GM12875 (cell line): ENCODE measurements around the gene TTLL11.

Experiments
- H3K4me3 ChIP-seq: one replicate; pipeline ENCODE4 v1.5.1; 2011; ENCODE audit warnings: low read depth, low read length, control low read depth
- TF ChIP-seq, protein P1 (sequence below): IDR thresholded peaks from 2 replicates; pipeline ENCODE4 v1.5.1; 2011; ENCODE audit warnings: low read depth, mild to moderate bottlenecking, control low read depth, inconsistent platforms, low read length, moderate library complexity, borderline replicate concordance; ENCODE audit not compliant: insufficient read depth

Gene TTLL11

DNA sequence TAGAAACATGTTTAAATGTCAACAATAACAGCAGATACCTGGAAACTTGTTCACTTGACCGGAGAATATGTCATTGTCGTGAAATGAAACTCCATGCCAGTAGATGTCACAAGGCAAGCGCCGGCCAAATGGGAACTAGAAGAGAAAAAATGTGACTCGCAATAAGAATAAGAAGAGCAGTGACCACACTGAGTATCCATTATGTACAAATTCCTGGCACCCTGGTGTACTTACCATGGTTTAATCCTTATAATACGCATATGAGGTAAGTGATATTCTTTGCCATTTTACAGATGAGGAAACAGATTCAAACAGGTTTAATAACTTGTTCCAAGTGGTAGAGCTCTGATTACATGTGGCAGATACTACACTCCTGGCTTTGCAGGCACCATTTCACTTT is 53.9 kb downstream of the TTLL11 start:
- TF ChIP-seq, protein P1, sequence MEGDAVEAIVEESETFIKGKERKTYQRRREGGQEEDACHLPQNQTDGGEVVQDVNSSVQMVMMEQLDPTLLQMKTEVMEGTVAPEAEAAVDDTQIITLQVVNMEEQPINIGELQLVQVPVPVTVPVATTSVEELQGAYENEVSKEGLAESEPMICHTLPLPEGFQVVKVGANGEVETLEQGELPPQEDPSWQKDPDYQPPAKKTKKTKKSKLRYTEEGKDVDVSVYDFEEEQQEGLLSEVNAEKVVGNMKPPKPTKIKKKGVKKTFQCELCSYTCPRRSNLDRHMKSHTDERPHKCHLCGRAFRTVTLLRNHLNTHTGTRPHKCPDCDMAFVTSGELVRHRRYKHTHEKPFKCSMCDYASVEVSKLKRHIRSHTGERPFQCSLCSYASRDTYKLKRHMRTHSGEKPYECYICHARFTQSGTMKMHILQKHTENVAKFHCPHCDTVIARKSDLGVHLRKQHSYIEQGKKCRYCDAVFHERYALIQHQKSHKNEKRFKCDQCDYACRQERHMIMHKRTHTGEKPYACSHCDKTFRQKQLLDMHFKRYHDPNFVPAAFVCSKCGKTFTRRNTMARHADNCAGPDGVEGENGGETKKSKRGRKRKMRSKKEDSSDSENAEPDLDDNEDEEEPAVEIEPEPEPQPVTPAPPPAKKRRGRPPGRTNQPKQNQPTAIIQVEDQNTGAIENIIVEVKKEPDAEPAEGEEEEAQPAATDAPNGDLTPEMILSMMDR: no peak

DNA sequence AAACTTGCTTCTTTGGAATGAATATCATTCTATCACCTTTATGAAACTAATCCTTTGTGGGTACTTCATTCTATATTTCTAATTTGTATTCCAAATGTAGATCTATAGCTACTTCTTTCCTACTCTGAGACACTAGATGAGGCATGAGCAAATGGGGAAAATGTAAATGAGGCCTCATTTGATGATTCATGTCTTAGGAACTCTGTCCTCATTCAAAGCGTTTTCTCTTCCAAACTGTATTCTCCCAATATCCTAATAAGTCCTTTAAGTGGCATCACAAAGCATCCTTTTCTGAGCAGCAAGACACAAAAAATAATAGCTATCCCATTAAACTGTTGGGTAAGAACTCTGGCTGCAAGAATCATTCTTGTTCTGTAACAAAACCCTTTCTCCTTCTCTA is 56.1 kb downstream of the TTLL11 start:
- no peak overlapping the region for H3K4me3 ChIP-seq
- TF ChIP-seq, protein P1: no peak

More for the DNA sequence above, 53.9 kb downstream of the TTLL11 start:
- H3K4me3 ChIP-seq: no peak overlapping the region

DNA sequence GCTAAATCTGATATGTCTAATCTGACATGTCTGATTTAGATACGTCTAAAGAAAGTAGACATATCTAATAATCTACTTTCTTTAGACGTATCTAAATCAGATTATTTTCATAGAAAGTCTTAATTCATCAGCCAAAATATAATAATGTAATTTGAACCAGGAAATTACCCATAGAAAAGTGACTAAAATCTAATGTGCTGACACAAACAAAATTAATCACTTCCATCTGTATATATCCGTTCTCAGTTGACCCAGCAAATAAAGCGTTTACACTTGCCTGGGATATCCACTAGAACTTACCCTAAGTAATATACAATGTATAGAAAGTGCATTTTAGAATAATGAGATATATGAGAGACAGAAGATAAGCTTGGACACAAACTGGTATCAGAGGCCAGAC is 56.7 kb downstream of the TTLL11 start:
- TF ChIP-seq, protein P1: no peak
- no peak overlapping the region for H3K4me3 ChIP-seq

DNA sequence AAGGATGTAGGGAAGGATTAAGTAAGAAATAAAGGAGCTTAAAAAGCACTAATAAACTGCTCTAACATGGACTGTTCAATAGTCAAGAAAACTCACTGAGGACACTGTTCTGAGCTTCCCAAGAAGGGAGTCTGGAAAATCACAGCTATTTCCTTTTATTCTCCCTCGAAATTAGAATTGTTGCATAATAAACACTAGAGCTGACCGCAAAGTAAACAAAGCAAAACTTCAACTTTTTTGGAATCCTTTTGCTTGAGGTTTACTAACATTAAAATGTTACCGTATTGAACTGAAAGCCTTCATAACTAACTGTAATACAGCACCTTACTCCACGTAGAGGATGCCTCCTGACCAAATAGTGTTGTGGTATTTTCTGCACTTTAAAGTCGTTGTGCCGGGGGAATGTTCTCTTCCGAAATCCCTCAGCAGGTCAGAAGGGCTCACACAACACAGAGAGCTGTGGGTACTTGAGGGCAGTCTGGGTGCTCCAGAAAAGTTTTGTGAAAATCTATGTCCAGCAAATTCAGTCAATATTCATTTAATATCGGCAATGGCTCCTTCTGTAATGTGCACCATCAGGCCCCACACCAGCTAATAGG is 59.2 kb downstream of the TTLL11 start:
- TF ChIP-seq, protein P1: no peak
- no peak overlapping the region for H3K4me3 ChIP-seq

DNA sequence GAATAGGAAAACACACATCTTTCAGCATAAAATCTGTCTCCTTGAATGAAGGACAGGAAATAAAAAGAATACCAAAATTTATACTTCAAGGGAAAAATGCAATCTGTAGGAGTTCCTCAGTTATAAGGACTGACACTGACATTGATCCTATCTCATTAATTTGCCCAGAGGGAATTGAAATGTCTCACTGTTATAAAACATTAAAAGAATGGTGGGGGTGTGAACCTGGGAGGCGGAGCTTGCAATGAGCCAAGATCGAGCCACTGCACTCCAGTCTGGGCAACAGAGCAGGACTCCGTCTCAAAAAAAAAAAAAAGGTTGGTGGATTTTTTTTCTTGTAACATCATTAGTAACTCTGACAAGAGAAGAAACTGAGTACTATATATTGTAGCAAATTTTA is 60.8 kb downstream of the TTLL11 start:
- H3K4me3 ChIP-seq: no peak overlapping the region
- TF ChIP-seq, protein P1: no peak

DNA sequence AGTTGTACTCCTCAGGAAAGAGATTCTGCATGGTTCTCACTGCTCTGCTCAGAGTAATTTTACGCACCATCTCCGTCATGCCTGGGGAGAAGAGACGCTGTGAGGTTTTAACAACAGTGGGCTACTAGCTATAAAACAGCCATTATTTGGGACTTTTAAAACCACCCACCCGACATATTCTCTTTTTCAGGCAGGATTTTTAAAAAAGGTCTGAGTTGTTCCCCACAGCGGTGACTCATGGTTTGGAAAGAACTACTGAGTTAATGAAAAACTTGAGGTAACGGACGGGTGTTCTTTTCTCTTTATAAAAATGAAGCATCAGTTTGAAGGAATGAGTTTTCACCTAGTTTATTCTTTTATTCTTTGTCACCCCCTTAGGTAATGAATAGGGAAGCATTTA is 61.3 kb downstream of the TTLL11 start:
- TF ChIP-seq, protein P1: no peak
- no peak overlapping the region for H3K4me3 ChIP-seq

DNA sequence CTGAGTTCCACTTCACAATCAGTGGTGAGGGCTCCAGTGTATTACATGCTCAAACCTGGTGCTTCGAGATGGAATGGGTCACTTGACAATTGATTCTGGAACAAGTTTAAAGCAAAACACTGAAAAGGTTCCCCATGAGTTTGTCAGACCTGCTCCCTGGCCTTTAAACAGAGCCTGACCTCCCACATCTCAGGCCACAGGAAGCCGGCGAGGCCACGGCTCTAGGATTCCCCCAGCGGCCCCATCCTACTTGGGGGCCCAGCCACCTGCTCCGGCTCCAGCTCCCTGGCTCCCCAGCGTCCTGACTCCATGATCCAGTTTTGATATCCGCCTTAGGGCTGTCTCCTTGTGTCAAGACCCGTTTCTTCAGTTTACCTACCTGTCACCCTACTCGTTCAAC is 62.0 kb downstream of the TTLL11 start:
- H3K4me3 ChIP-seq: no peak overlapping the region
- TF ChIP-seq, protein P1: no peak
